Measurements from ENCODE around the gene CAMTA1.

CAMTA1 gene

GRCh38 chr1:7334475-7335035, 549.3 kb downstream of the CAMTA1 start:
- DNase-seq: no peak

DNA sequence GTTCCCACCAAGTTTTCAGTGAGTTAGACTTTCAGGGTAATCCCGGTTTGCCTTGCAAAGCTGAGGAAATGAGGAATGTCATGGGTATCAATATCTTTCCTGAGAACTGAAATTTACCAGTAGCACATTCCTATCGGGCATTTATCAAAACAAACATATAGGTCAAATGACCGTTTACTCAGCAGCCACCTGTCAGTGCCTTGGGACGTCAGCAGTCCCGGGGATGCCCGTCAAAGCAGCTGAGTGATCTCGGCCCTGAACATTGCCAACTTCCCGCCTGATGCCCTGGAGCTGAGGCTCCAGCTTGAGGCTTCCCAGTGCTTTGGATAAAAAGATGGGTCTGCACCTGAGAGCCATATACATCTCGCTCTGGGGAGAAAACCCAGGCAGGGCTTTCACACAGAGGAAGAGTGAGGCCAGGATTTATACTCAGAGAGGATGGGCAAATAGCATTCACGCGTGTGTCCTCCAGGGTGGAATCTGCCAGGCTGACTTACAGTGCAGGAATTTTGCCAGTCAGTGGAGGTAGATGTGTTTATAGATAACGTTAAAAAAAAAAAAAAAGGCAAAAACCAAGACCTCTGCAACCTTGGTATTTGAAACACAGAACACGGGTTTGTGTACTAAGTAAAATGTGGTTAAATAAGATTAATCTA, 550.1 kb downstream of the CAMTA1 start:
- DNase-seq: no peak

- no peak for DNase-seq
These were observed 553.2 kb downstream of the CAMTA1 start for GRCh38 chr1:7338439-7338838.

DNA sequence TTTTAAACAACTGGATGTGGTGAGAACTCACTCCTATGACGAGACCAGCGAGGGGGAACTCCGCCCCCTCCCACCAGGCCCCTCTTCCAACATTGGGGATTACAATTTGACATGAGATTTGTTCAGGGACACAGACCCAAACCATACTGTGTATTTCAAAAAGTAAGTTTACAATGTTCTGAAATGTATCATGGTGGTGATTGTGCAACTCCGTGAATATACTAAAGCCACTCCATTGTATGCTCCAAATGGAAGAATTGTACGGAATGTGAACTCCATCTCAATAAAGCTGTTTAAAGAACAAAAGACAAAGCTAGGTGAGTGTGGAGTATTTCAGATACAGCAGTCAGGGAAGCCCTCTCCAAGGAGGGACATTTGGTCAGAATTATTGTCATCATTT, 553.8 kb downstream of the CAMTA1 start:
- no peak for DNase-seq

DNA sequence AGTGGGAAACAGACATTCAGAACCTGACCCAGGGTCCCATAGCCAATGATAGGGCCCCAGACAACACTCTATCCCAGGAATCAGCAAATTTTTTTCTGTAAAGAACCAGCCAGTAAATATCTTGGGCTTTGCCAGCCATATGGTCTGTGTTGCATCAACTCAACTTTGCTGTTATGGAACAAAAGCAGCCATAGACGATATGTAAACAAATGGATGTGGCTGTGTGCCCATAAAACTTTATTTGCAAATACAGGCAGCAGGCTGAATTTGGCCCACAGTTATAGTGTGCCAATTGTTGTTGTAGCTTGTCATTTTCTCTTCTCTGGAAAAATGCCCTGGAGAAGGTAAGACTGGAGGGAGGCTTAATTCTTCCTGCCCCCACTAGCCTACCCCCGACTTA, 554.7 kb downstream of the CAMTA1 start:
- DNase-seq: no peak

DNA sequence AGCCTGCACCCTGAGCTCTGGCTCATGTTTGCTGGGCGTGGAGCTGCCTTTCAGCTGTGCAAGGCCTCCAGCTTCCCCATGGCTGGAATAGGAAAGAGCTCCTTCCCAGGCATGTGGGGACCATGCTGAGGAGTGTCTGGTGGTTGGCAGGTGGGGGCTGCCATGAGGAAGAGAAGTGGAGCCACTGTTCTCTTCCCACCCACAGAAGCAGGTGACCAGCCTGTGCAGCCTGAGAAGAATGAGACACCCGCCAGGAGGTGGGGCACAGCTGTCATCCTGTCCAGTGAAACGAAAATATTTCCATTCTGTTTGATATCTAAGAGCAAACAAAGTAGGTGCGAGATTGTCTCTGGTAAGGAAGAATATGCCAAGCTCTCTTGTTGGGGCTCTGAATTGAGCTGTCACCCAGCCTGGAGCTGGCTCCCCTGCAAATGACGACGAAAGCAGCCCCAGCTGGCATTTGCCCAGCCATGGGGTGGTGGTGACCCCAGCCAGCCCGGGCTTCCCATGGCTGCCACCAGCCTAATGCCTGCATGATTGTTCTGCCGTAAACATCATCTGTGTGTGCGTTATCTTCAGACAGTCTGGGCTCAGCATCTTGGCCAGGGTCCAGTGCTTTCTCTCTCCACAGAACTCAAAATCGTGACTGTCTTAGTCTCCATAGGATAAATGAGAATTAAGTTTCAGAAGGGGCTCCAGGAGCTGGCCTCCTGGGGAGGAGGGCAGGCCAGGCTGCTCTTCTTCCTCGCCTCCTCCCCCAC, 556.1 kb downstream of the CAMTA1 start:
- DNase-seq: no peak

GRCh38 chr1:7343882-7344281, 558.6 kb downstream of the CAMTA1 start:
- no peak for DNase-seq

GRCh38 chr1:7344299-7344698, 559.0 kb downstream of the CAMTA1 start:
- DNase-seq: no peak

DNA sequence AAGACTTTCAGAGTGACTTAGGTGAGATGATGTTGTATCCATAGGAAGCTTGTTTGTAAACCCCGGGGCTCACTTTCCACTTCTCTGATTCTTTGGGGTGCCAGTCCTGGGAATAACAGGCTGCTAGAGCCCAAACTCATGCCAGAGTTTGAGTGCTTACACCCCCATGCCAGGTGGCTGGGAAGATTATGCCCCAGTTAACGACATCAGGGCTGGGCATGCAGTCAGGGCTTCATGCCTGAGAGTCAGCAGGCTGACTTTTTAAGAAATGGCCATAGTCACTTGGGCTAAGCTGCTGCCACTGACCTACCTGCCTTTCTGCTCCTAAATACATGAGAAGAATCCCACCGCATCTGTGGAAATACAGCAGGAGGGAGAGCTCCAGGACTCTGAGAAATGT, 560.3 kb downstream of the CAMTA1 start:
- DNase-seq: no peak

DNA sequence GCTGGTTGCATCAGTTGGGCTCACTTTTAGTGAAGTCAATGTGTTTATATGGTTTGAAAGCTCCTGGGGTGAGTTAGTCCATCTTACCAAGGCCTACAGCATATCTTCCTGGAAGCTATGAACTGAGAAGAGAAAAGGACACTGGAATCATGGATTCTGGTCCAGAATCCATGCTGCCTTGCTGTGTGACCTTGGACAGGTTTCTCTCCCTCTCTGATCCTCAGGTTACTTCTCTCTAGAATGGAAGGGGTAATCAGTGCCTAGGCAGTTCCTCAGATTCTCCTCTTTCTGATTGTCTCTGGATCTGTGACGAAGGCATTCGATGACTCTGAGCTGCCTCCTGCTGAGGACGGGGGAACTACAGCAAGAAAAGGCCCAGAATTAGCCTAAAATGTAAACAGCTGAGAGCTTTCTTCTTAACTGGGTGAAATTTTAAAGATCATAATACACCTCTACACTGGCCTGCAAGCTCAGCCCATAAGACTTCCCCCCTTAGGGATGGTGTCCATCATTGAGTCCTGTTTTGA, 560.9 kb downstream of the CAMTA1 start:
- DNase-seq: no peak

DNA sequence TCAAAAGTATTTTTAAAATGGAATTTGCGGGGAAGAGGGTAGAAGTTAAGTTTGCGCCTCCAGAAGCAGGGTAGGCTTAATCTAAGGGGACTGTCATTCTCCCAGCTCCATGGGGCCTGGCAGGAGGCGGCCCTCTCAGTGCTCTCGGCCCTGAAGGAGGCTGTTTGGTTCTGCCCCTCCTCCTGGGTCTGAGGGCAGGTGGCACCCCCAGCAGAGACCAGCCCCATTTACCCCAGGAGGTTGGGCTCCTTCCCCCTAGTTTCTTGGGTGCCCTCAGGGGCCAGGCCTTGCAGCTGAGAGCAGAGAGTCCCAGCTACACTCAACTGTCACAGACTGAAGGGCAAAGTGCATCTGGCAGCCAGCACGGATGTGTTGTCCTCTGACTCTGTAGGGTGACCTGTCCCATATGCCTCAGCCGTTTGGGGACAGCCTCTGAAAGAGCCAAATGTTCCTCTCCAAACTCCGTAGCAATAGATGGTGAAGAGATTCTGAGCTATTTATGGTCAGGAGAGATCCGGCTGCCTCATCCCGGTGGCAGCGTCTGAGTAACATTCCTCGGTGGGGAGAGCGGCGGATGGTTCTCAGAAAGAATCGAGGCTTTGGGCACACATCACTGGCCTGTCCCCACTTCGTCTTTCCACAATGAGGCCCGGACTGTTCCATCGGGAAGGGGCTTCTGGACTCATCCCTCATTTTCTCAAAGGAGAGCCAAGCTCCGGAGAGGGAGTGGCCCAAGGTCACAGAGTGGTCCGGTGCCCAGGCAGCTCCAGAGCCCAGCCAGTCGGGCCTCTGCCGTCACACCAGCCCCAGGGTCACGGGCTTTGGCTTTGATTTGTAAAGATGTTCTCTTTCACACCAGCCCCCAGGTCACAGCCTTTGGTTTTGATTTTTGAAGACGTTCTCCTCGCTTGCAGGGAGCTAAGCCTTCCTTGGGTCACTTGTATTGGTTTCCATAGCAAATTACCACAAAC, 561.6 kb downstream of the CAMTA1 start:
- DNase-seq: no peak

DNA sequence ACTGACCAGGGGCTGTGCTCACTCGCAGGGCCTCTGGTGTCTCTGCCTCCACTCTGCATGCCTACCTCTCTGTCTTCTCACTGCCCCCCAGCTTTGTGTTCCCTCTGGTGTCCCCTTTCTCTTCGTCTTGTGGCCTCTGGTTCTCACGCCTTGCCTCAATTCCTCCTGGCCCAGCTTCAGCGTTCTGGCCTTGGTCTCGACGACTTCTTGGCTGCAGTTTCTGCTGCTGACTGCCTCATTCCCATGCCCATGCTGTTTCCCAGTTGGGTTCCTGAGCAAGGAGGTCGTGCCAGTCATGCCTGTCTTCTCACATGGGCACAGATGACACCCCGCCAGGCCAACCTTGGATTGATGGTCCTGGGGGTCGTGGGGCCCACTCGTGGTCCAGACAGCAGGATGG, 562.8 kb downstream of the CAMTA1 start:
- DNase-seq: no peak

- no peak for DNase-seq
These were observed 563.3 kb downstream of the CAMTA1 start for GRCh38 chr1:7348580-7348979.

GRCh38 chr1:7350804-7351203, 565.5 kb downstream of the CAMTA1 start:
- no peak for DNase-seq

GRCh38 chr1:7351649-7352048, 566.4 kb downstream of the CAMTA1 start:
- no peak for DNase-seq

- no peak for DNase-seq
These were observed 567.1 kb downstream of the CAMTA1 start for GRCh38 chr1:7352364-7352763.

GRCh38 chr1:7352974-7353373, 567.7 kb downstream of the CAMTA1 start:
- no peak for DNase-seq

GRCh38 chr1:7355646-7356045, 570.4 kb downstream of the CAMTA1 start:
- no peak for DNase-seq

- DNase-seq: no peak
These were observed 570.8 kb downstream of the CAMTA1 start for GRCh38 chr1:7356079-7356478.

- no peak for DNase-seq
These were observed 573.2 kb downstream of the CAMTA1 start for GRCh38 chr1:7358425-7358824.

DNA sequence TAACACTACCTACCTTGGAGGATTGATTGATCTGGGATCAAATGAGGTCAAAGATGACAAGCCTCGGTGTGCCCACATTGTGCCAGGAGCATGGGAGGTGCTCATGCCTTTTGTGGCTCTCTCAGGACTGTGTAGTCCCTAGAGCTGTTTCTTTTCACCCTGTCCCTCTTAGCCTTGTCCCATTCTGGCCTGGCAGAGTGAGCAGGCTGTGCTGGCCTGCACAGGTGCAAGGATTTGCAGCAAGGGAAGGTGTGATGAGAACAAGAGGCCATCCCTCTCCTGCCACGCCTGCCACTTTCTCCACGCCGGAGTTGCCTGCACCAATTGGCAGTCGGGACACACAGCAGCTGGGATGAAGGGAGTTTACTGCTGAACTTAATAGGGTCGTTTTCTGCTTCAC, 575.3 kb downstream of the CAMTA1 start:
- no peak for DNase-seq

DNA sequence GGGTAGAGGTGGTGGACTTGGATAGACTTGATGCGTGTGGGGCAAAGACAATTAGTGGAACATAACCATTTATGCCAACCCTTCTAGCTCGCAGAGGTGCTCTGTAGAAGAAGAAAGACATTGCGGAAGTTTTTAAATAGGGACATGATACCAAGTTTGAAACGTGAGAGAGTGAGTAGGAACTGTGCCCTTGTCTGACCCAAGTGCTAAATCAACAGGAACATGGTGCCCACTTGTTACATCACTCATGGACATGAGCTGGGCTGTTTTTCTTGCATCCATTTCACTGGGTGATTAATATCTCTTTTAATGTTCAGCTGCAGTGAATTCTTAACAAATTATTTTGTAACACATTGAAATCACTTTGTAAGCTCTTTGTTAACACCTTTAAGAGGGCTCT, 577.7 kb downstream of the CAMTA1 start:
- DNase-seq: no peak

GRCh38 chr1:7363450-7363849, 578.2 kb downstream of the CAMTA1 start:
- no peak for DNase-seq

Data from effector CD4-positive, alpha-beta T cell (primary cell).